K562 (cell line): Measurements from ENCODE around the gene NUBPL. TPM values are rescaled to one million over a fixed set of nuclear protein-coding genes. Genes with fewer than 3 reads are reported as not detected.

Experiments used
- ATAC-seq: fragments of 200-7000 bp; cut with Tn5 transposase; 3 replicates; pipeline ENCODE4 v1.9.1; 2020; ENCODE audit warnings: moderate library complexity
- BruUV-seq: library from RNA; stranded (reverse); fragments of 400-500 nt; replicated peaks from 2 replicates; lab custom pipeline; 2021; lab: Mats Ljungman, UMichigan
- CTCF ChIA-PET: fragments of 300-600 bp; formaldehyde crosslinking; extraction: SDS; loops from one replicate; lab custom pipeline; 2021; ENCODE audit warnings: low intra/inter-chr PET ratio; lab: Yijun Ruan, JAX
- POLR2A ChIA-PET: fragments of 300-600, 350-650 bp; sonication (Branson Sonifier 250); formaldehyde crosslinking; extraction: SDS; loops from one replicate; lab custom pipeline; 2021; ENCODE audit warnings: antibody characterized with exemption, inconsistent platforms; lab: Yijun Ruan, JAX
- DNase-seq, 4 experiments: peaks; one replicate each; pipeline versions ENCODE4 v3.0.0 to v3.0.0-alpha.2; 2011 to 2018; ENCODE audit warnings: low spot score in 3 of 4, mixed read lengths in 3 of 4; ENCODE audit errors: extremely low read depth in 1 of 4
- FAIRE-seq: peaks from 2 replicates; lab custom pipeline; 2011; peaks lifted over from hg19 to GRCh38; lab: Jason Lieb, UNC
- H2AFZ ChIP-seq: 2 replicates; pipeline ENCODE4 v1.6.0; 2011; ENCODE audit warnings: low read depth, low read length, control low read depth, inconsistent platforms
- H3K27ac ChIP-seq: fragments of 200-600 bp; 3 replicates; pipeline ENCODE4 v1.8.0; 2011; ENCODE audit warnings: low read depth, mild to moderate bottlenecking, control low read depth, inconsistent platforms, low read length, moderate library complexity, mixed read lengths; ENCODE audit errors: extremely low read depth
- H3K27me3 ChIP-seq, 2 experiments: fragments of 300-600 bp in 1 of 2; 2 replicates in 1 of 2; 3 replicates in 1 of 2; pipeline versions ENCODE4 v1.6.0 to v1.8.0; 2011; ENCODE audit warnings: inconsistent platforms in 2 of 2, low read length in 2 of 2, mild to moderate bottlenecking in 1 of 2, mixed read lengths in 1 of 2, moderate library complexity in 1 of 2; ENCODE audit not compliant: control insufficient read depth in 2 of 2, insufficient read depth in 2 of 2
- H3K36me3 ChIP-seq: fragments of 300-600 bp; 3 replicates; pipeline ENCODE4 v1.8.0; 2011; ENCODE audit warnings: mild to moderate bottlenecking, low read length, inconsistent platforms; ENCODE audit not compliant: control insufficient read depth, insufficient read depth
- H3K4me1 ChIP-seq, 2 experiments: fragments of 200-600 bp in 1 of 2; replicated peaks in 1 of 2; 2 replicates in 1 of 2; 3 replicates in 1 of 2; pipeline versions ENCODE4 v1.5.1 to v1.8.0; 2011; ENCODE audit warnings: inconsistent platforms in 2 of 2, low read length in 2 of 2, mild to moderate bottlenecking in 1 of 2, mixed read lengths in 1 of 2, moderate library complexity in 1 of 2; ENCODE audit not compliant: control insufficient read depth in 2 of 2, insufficient read depth in 2 of 2
- H3K4me2 ChIP-seq: 2 replicates; pipeline ENCODE4 v1.6.1; 2011; ENCODE audit warnings: low read length, control low read depth, inconsistent platforms, mixed read lengths; ENCODE audit not compliant: insufficient read depth
- H3K4me3 ChIP-seq: fragments of 200-600 bp; sonication (generic), shearing (Covaris generic); 2 replicates; pipeline ENCODE4 v1.5.1; 2016; ENCODE audit warnings: control low read depth, inconsistent platforms
- H3K79me2 ChIP-seq: fragments of 200-600 bp; 3 replicates; pipeline ENCODE4 v1.8.0; 2011; ENCODE audit warnings: low read length, inconsistent platforms; ENCODE audit not compliant: control insufficient read depth, insufficient read depth
- H3K9ac ChIP-seq, 2 experiments: 2 replicates each; pipeline versions ENCODE4 v1.6.0 to v1.6.1; 2011; ENCODE audit warnings: low read depth in 2 of 2, low read length in 2 of 2, control low read depth in 1 of 2, inconsistent platforms in 1 of 2, mild to moderate bottlenecking in 1 of 2, mixed read lengths in 1 of 2; ENCODE audit not compliant: insufficient read depth in 1 of 2
- H3K9me1 ChIP-seq: one replicate; pipeline ENCODE4 v1.6.0; 2011; ENCODE audit warnings: inconsistent platforms, mild to moderate bottlenecking, low read length, moderate library complexity; ENCODE audit not compliant: control insufficient read depth, insufficient read depth
- H3K9me3 ChIP-seq: replicated peaks from 2 replicates; pipeline ENCODE4 v1.5.1; 2011; ENCODE audit warnings: low read depth, low read length, inconsistent platforms; ENCODE audit not compliant: control insufficient read depth, insufficient read depth
- H4K20me1 ChIP-seq: replicated peaks from 2 replicates; pipeline ENCODE4 v1.6.1; 2011; ENCODE audit warnings: low read length, inconsistent platforms, mixed read lengths; ENCODE audit not compliant: control insufficient read depth, insufficient read depth
- ARID2 ChIP-seq: fragments of 450-650 bp; IDR thresholded peaks from 2 replicates; pipeline ENCODE4 v1.6.1; 2017; ENCODE audit warnings: antibody characterized with exemption, mild to moderate bottlenecking
- CREB3L1 ChIP-seq: fragments of 450-650 bp; IDR thresholded peaks from 2 replicates; pipeline ENCODE4 v1.6.1; 2014; ENCODE audit warnings: low read depth, mild to moderate bottlenecking, moderate library complexity, borderline replicate concordance
- LCOR ChIP-seq: sonication (generic); formaldehyde crosslinking; IDR thresholded peaks from 2 replicates; pipeline ENCODE4 v1.8.0; 2022; ENCODE audit warnings: mild to moderate bottlenecking, missing genetic modification reagents
- MYC ChIP-seq, 2 experiments: fragments of 250-450 bp in 1 of 2; sonication (Bioruptor Pico) in 1 of 2; IDR thresholded peaks; 2 replicates each; pipeline versions ENCODE4 v1.5.1 to v1.6.1; 2012 to 2021; ENCODE audit warnings: low read depth in 2 of 2, borderline replicate concordance in 1 of 2, improper control_type of control experiment in 1 of 2, low read length in 1 of 2, mild to moderate bottlenecking in 1 of 2, moderate library complexity in 1 of 2
- PATZ1 ChIP-seq: fragments of 250-450 bp; sonication (Bioruptor Pico); IDR thresholded peaks from 2 replicates; pipeline ENCODE4 v1.5.0; 2020; ENCODE audit warnings: mild to moderate bottlenecking, borderline replicate concordance
- RNF2 ChIP-seq: sonication (generic); IDR thresholded peaks from 2 replicates; pipeline ENCODE4 v1.6.1; 2016
- SMC3 ChIP-seq: conservative IDR thresholded peaks from 2 replicates; pipeline ENCODE4 v1.6.1; 2011; ENCODE audit warnings: low read depth, low read length, improper control_type of control experiment; ENCODE audit not compliant: insufficient read depth
- SNIP1 ChIP-seq: fragments of 450-650 bp; IDR thresholded peaks from 2 replicates; pipeline ENCODE4 v1.7.1; 2017; ENCODE audit warnings: low read depth, mild to moderate bottlenecking
- TSC22D4 ChIP-seq: fragments of 450-650 bp; IDR thresholded peaks from 2 replicates; pipeline ENCODE4 v1.6.1; 2016; ENCODE audit warnings: missing genetic modification characterization, missing biosample characterization, control low read depth
- ZBTB7A ChIP-seq: IDR thresholded peaks from 2 replicates; pipeline ENCODE4 v1.6.1; 2011; ENCODE audit warnings: low read depth, mild to moderate bottlenecking, low read length, moderate library complexity, borderline replicate concordance; ENCODE audit not compliant: control insufficient read depth
- ZNF175 ChIP-seq: fragments of 200-800 bp; sonication (Bioruptor generic); IDR thresholded peaks from 2 replicates; pipeline ENCODE4 v1.6.1; 2016; ENCODE audit warnings: low read depth, mild to moderate bottlenecking, missing genetic modification characterization, missing compliant biosample characterization
- WGBS: fragments of 100-300 bp; shearing (Covaris generic); methylation state at CpG from one replicate; pipeline ENCODE4 v1.1.6; 2016; ENCODE audit warnings: low coverage, mixed read lengths; ENCODE audit not compliant: insufficient coverage; ENCODE audit errors: missing lambda C conversion rate; 5-methylcytosine and 5-hydroxymethylcytosine counted together
- in situ Hi-C: fragments of 300-500 bp; cut with MboI; formaldehyde crosslinking; loops from 4 replicates; pipeline ENCODE4 v1.15.0; 2018; ENCODE audit warnings: inconsistent platforms, mixed read lengths
- intact Hi-C: fragments of 100-400 bp; cut with micrococcal nuclease; formaldehyde crosslinking; loops from 2 replicates; pipeline ENCODE4 v1.14.2; 2022
- polyA plus RNA-seq, 8 experiments: library from polyadenylated mRNA; depleted of rRNA in 4 of 8; stranded (reverse) in 5 of 8; unstranded in 3 of 8; fragments of >200 nt; fragmentation: Nextera tagmentation in 2 of 8; fragmentation: Illumina TruSeq in 1 of 8; extraction: Ambion mirVana in 2 of 8; extraction: Trizol in 1 of 8; gene quantifications; 2 replicates each; pipeline versions ENCODE4 v1.2.1 to v1.2.3, GENCODE V29; 2011 to 2014; ENCODE audit warnings: inconsistent platforms in 1 of 8, missing spikeins in 1 of 8
- total RNA-seq, 7 experiments: library from RNA; depleted of rRNA in 6 of 7; stranded (reverse); fragments of >200 nt in 6 of 7; fragmentation: Illumina TruSeq in 2 of 7; extraction: Trizol in 2 of 7; gene quantifications; 2 replicates each; pipeline versions ENCODE4 v1.2.1 to v1.2.3, GENCODE V29; 2011 to 2021; ENCODE audit warnings: low replicate concordance in 1 of 7

The NUBPL gene
- total and polyA plus RNA-seq, 9 of the 15 experiments (the other 6 are each of a cell fraction or from before 2014, with no cell fraction given) = 3.2 to 8.7 (median 6.1) TPM

- Histone ChIP-seq H2AFZ (no peak overlapping the region), H3K9me1 (no peaks in the 10 kb centered on the region), H3K27me3 (no peaks in the 10 kb centered on the region), H4K20me1 (no peaks in the 10 kb centered on the region), H3K4me2 (no peak overlapping the region), H3K27ac (no peak overlapping the region), H3K9ac (no peak overlapping the region), H3K4me1 (no peaks in the 10 kb centered on the region), H3K36me3 (no peaks in the 10 kb centered on the region), H3K4me3 (no peak overlapping the region), H3K79me2 (no peaks in the 10 kb centered on the region), H3K9me3 (no peaks in the 10 kb centered on the region)
- ATAC-seq = no peak
- POLR2A ChIA-PET = no interaction called here
- WGBS = 17% methylated on average over 3 of the region's 3 CpGs
- intact Hi-C loops (no loop called here), in situ Hi-C loops (no loop called here)
- no TSS peak for BruUV-seq
- DNase-seq = no peak
- CTCF ChIA-PET = no interaction called here
- TF ChIP-seq CREB3L1 (no peak), ZBTB7A (no peak), SMC3 (no peak), MYC (IDR thresholded peaks at IDR 0.05; ENCODE audit: low read depth, low read length) (no peak), MYC (CRISPR knock-in tag; IDR thresholded peaks at IDR 0.05; ENCODE audit: borderline replicate concordance, low read depth) (no peak), TSC22D4 (tag) (no peak), SNIP1 (no peak), PATZ1 (CRISPR knock-in tag) (no peak), RNF2 (no peak), ARID2 (no peak), ZNF175 (no peak), LCOR (no peak)
- FAIRE-seq = no peak
Measured at GRCh38 chr14:31677052-31677451, 115.8 kb downstream of the NUBPL start.
